Endothelial cell (in vitro differentiated cells): ENCODE measurements around the gene LGR6. TPM values are rescaled to one million over a fixed set of nuclear protein-coding genes. Genes with fewer than 3 reads are reported as not detected.
A peak's percentile ranks its signal among the peaks of the same experiment; 100 is the strongest.

ENCODE experiments used
- DNase-seq: peaks from one replicate; pipeline ENCODE4 v3.0.0; 2021; ENCODE audit warnings: low spot score
- H3K27ac Mint-ChIP-seq: one replicate; pipeline ENCODE4 v1.8.0; 2021; ENCODE audit warnings: mixed read lengths, inconsistent platforms; ENCODE audit not compliant: unreplicated experiment
- H3K27me3 Mint-ChIP-seq: one replicate; pipeline ENCODE4 v1.8.0; 2021; ENCODE audit warnings: mild to moderate bottlenecking, moderate library complexity, mixed read lengths, inconsistent platforms; ENCODE audit not compliant: unreplicated experiment
- H3K36me3 Mint-ChIP-seq: one replicate; pipeline ENCODE4 v1.8.0; 2021; ENCODE audit warnings: mild to moderate bottlenecking, low read depth, mixed read lengths, inconsistent platforms; ENCODE audit not compliant: unreplicated experiment
- H3K4me1 Mint-ChIP-seq: one replicate; pipeline ENCODE4 v1.8.0; 2021; ENCODE audit warnings: mild to moderate bottlenecking, mixed read lengths, inconsistent platforms; ENCODE audit not compliant: unreplicated experiment
- H3K4me3 Mint-ChIP-seq: one replicate; pipeline ENCODE4 v1.8.0; 2021; ENCODE audit warnings: mild to moderate bottlenecking, mixed read lengths, inconsistent platforms; ENCODE audit not compliant: unreplicated experiment
- H3K9me3 Mint-ChIP-seq: one replicate; pipeline ENCODE4 v1.8.0; 2021; ENCODE audit warnings: mixed read lengths, inconsistent platforms; ENCODE audit not compliant: unreplicated experiment
- total RNA-seq: library from RNA; stranded (reverse); fragmentation: NEBNext Ultra II Directional; extraction: Animal tissue kit (Norgen Biotek cat#: 25700); gene quantifications from one replicate; pipeline ENCODE4 v1.2.1, GENCODE V29; 2021; ENCODE audit not compliant: unreplicated experiment
- TF ChIP-seq, protein P1 (sequence below): fragments of 200-600 bp; sonication (generic); IDR thresholded peaks from one replicate; pipeline ENCODE4 v1.5.0; 2021; ENCODE audit warnings: antibody characterized with exemption; ENCODE audit not compliant: unreplicated experiment

Gene LGR6
- total RNA-seq, 1 donor from 2014 or later, result 0.23 TPM

GRCh38 chr1:202272103-202272845 lies 78.7 kb downstream of the LGR6 start:
- Mint-ChIP-seq H3K27ac (no peak overlapping the region), H3K36me3 (no peaks in the 10 kb centered on the region), H3K4me3 (no peak overlapping the region), H3K27me3 (no peaks in the 10 kb centered on the region), H3K9me3 (no peaks in the 10 kb centered on the region), H3K4me1 (peaks cover 2% of the 10 kb centered on the region)
- TF ChIP-seq, protein P1, sequence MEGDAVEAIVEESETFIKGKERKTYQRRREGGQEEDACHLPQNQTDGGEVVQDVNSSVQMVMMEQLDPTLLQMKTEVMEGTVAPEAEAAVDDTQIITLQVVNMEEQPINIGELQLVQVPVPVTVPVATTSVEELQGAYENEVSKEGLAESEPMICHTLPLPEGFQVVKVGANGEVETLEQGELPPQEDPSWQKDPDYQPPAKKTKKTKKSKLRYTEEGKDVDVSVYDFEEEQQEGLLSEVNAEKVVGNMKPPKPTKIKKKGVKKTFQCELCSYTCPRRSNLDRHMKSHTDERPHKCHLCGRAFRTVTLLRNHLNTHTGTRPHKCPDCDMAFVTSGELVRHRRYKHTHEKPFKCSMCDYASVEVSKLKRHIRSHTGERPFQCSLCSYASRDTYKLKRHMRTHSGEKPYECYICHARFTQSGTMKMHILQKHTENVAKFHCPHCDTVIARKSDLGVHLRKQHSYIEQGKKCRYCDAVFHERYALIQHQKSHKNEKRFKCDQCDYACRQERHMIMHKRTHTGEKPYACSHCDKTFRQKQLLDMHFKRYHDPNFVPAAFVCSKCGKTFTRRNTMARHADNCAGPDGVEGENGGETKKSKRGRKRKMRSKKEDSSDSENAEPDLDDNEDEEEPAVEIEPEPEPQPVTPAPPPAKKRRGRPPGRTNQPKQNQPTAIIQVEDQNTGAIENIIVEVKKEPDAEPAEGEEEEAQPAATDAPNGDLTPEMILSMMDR, result no peak
- DNase-seq, result no peak

GRCh38 chr1:202274611-202275010 lies 81.0 kb downstream of the LGR6 start:
- H3K27ac Mint-ChIP-seq, result no peak overlapping the region
- TF ChIP-seq, protein P1, result peak; percentile 38
- H3K4me1 Mint-ChIP-seq, result peaks cover 2% of the 10 kb centered on the region
- no peaks in the 10 kb centered on the region for H3K36me3 Mint-ChIP-seq
- H3K4me3 Mint-ChIP-seq, result no peak overlapping the region
- H3K27me3 Mint-ChIP-seq, result no peaks in the 10 kb centered on the region
- peak; percentile 24 for DNase-seq
- no peaks in the 10 kb centered on the region for H3K9me3 Mint-ChIP-seq

- no peak for DNase-seq
- Mint-ChIP-seq H3K36me3 (no peaks in the 10 kb centered on the region), H3K4me1 (peaks cover 2% of the 10 kb centered on the region), H3K27me3 (no peaks in the 10 kb centered on the region), H3K9me3 (no peaks in the 10 kb centered on the region), H3K4me3 (no peak overlapping the region), H3K27ac (no peak overlapping the region)
- TF ChIP-seq, protein P1, result no peak
Measured at GRCh38 chr1:202275061-202275770, 81.6 kb downstream of the LGR6 start.

DNA sequence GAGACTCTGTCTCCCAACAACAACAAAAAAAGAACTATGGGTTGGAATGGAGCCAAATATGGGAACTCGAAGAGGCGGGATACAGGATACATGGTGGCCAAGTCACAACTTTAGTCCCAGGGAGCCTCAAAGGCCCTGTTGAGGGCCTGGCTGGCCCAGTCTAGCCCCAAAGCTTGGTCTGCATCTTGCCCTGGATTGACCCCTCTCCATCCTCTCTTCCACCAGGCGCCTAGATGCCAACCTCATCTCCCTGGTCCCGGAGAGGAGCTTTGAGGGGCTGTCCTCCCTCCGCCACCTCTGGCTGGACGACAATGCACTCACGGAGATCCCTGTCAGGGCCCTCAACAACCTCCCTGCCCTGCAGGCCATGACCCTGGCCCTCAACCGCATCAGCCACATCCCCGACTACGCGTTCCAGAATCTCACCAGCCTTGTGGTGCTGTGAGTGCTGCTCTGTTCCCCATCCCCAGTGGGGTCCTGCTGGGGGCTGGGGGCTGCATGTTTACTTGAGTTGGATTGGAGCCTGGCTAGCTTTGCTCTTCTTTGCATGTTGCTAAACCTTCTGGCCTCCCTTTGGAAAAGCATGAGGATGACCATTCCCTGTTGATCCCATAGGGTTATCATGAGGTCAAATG lies 82.6 kb downstream of the LGR6 start:
- H3K36me3 Mint-ChIP-seq, result no peaks in the 10 kb centered on the region
- peaks cover 6% of the 10 kb centered on the region for H3K4me1 Mint-ChIP-seq
- no peak for DNase-seq
- no peak overlapping the region for H3K4me3 Mint-ChIP-seq
- H3K9me3 Mint-ChIP-seq, result no peaks in the 10 kb centered on the region
- H3K27ac Mint-ChIP-seq, result no peak overlapping the region
- H3K27me3 Mint-ChIP-seq, result no peaks in the 10 kb centered on the region
- TF ChIP-seq, protein P1, result no peak
